Muscle of leg (tissue), 11 donors: ENCODE measurements around the gene ADIPOR2. TPM values are rescaled to one million over a fixed set of nuclear protein-coding genes. Genes with fewer than 3 reads are reported as not detected.

Experiments used
- DNase-seq: peaks from one replicate; pipeline ENCODE4 v3.0.0; 2013
- H3K27ac ChIP-seq: one replicate; pipeline ENCODE4 v1.5.1; 2013; ENCODE audit warnings: mild to moderate bottlenecking, low read length, control low read depth
- H3K27me3 ChIP-seq: one replicate; pipeline ENCODE4 v1.6.1; 2013; ENCODE audit warnings: low read length; ENCODE audit not compliant: control insufficient read depth, insufficient read depth
- H3K36me3 ChIP-seq: one replicate; pipeline ENCODE4 v1.6.1; 2013; ENCODE audit warnings: low read length; ENCODE audit not compliant: control insufficient read depth, insufficient read depth
- H3K4me1 ChIP-seq: one replicate; pipeline ENCODE4 v1.6.1; 2013; ENCODE audit warnings: low read length; ENCODE audit not compliant: control insufficient read depth, insufficient read depth
- H3K4me3 ChIP-seq: one replicate; pipeline ENCODE4 v1.5.1; 2013; ENCODE audit warnings: low read length, control low read depth
- H3K9me3 ChIP-seq: replicated peaks from 2 replicates; pipeline ENCODE4 v1.6.1; 2013; ENCODE audit warnings: low read depth, low read length; ENCODE audit not compliant: control insufficient read depth
- WGBS: methylation state at CpG from one replicate; pipeline ENCODE4 v1.1.5; 2013; ENCODE audit warnings: missing lambda C conversion rate; ENCODE audit not compliant: insufficient coverage; 5-methylcytosine and 5-hydroxymethylcytosine counted together
- polyA plus RNA-seq, 8 donors: library from polyadenylated mRNA; unstranded; fragments of 120-200 nt; gene quantifications; one replicate each; pipeline versions ENCODE4 v1.2.1 to v1.2.3, GENCODE V29; 2013; ENCODE audit warnings: inconsistent platforms in 1 of 8, low replicate concordance in 1 of 8; ENCODE audit not compliant: insufficient read length in 8 of 8, insufficient read depth in 1 of 8
- total RNA-seq: library from RNA; stranded (reverse); fragments of 120-200 nt; gene quantifications from one replicate; pipeline ENCODE4 v1.2.4, GENCODE V29; 2013

Gene ADIPOR2
- total and polyA plus RNA-seq, 9 donors, result 18.4 to 30.0 (median 25.1) TPM

DNA sequence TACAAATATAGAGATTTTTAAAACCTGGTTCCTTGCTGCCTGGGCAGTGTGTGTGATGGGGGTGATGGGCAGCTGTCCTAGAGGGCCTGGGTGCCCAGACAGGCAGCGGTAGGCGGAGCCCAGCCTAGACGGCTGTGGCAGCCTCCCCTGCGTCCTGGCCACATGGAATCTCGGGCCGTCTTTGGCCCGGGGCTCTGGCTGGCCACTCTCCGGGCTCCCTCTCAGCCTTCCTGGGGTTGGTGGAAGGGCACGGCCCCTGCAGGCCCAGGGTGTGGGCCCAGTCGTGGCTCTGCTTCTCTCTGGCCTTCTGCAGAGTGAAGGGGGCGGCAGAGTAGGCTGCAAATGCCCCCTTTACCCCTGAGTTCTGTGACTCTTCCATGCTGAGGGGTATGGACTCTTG lies 131.8 kb downstream of the ADIPOR2 start:
- WGBS, result 71% methylated on average over 11 of the region's 11 CpGs
- no peak overlapping the region for H3K4me3 ChIP-seq
- H3K9me3 ChIP-seq, result no peaks in the 10 kb centered on the region
- H3K27me3 ChIP-seq, result peaks cover 44% of the 10 kb centered on the region
- H3K27ac ChIP-seq, result no peak overlapping the region
- no peak for DNase-seq
- no peaks in the 10 kb centered on the region for H3K36me3 ChIP-seq
- peaks cover 18% of the 10 kb centered on the region for H3K4me1 ChIP-seq

- Histone ChIP-seq H3K4me1 (peaks cover 18% of the 10 kb centered on the region), H3K27ac (no peak overlapping the region), H3K27me3 (peaks cover 44% of the 10 kb centered on the region), H3K4me3 (no peak overlapping the region), H3K9me3 (no peaks in the 10 kb centered on the region), H3K36me3 (no peaks in the 10 kb centered on the region)
- no peak for DNase-seq
- WGBS, result 84% methylated on average over 9 of the region's 10 CpGs
Observed at GRCh38 chr12:1823237-1823636, 132.4 kb downstream of the ADIPOR2 start.

DNA sequence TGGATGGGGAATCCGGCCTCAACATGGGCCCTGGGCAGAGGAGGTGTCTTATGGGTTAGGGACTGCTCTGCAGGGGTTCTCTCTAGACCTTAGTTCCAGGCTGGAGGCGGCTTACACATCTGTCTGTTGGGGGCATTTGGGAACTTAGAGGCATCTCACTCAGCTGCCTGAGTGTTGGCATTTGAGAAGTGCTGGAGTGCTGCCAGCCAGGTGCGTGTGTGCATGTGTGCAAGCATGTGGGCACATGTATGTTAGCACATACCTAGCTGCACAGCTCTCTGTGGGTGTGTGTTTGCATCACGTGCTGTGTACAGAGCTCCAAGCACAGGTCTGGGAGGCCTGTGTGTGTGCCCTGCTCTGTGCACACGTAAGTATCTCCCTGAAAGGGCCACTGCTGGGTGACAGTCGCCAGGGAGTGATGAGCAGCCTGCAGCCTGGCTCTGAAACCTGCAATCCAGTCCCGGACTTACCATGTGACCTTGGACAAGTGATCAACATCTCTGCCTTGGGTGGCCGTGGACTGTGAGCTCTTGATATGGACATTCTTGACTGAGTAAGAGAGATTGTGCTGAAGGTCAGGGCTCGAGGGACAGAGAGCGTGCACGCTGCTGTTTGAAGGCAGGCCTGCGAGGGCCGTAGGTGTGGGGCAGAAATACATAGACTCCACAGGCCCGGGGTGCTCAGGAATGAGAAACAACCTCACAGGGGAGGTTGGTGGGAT lies 134.7 kb downstream of the ADIPOR2 start:
- peaks cover 11% of the 10 kb centered on the region for H3K4me1 ChIP-seq
- H3K9me3 ChIP-seq, result no peaks in the 10 kb centered on the region
- DNase-seq, result no peak
- 73% methylated on average over 13 of the region's 14 CpGs for WGBS
- peaks cover 36% of the 10 kb centered on the region for H3K27me3 ChIP-seq
- H3K36me3 ChIP-seq, result no peaks in the 10 kb centered on the region
- H3K4me3 ChIP-seq, result no peak overlapping the region
- no peak overlapping the region for H3K27ac ChIP-seq

DNA sequence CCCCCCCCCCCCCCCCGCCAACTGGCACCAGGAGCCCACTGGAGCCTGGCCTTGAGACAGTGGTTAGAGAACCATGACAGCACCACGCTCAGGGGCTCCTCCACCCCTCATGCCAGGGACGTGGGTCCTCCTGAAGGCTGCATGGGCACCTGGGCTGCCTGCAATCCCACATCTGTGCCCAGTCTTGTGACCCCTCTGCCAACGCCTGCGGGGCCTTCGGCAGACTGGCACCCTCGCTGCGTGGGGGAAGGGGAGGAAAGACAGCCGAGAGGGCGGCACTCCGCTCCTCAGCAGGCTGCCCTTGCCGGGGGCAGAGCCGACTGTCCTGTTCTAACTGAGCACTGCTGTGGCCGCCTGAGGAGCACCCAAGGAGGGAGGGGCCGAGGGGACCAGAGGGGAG lies 135.5 kb downstream of the ADIPOR2 start:
- Histone ChIP-seq H3K4me3 (no peak overlapping the region), H3K4me1 (peaks cover 12% of the 10 kb centered on the region), H3K27ac (no peak overlapping the region), H3K36me3 (no peaks in the 10 kb centered on the region), H3K9me3 (no peaks in the 10 kb centered on the region), H3K27me3 (peaks cover 36% of the 10 kb centered on the region)
- DNase-seq, result no peak
- WGBS, result 59% methylated on average over 11 of the region's 15 CpGs

DNA sequence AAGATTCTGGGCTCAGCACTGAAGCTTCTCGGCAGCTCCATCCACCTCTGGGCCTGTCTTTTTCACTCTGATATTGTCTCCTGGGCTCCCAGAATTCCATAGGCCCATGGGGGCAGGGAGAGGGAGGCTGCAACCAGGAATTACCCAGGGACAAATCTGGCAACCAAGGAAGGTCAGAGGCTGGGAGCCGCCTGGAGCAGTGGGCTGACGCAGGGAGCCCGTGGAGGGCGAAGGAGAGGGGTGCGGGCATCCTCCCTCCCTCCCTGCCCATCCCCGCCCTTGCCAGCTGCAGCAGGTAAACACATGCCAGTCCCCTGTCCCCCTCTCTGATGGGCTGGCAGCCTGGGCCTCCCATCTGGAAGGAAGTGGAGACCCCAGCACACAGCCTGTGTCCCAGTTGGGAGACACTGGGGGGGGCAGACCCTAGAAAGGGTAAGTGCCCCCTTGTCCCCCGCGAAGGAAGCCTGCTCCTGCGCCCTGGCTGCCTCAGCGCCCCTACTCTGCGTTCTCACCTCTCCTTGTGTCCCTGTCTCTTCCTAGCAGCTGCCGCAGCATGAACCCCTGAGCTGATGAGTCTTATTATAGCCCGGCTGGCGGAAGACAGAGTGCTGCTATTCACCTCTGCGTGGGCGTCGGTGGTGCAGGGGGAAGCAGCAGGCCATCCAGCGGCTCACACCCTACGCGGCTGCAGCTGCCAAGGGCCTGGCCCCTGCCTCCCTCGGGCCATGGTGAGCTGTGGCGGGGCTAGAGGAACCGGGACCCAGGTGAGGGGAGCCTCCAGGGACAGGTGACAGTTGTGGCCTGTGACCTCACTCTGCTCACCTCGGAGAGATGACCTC lies 136.2 kb downstream of the ADIPOR2 start:
- no peak overlapping the region for H3K27ac ChIP-seq
- H3K27me3 ChIP-seq, result peaks cover 36% of the 10 kb centered on the region
- peaks cover 10% of the 10 kb centered on the region for H3K4me1 ChIP-seq
- no peak for DNase-seq
- no peaks in the 10 kb centered on the region for H3K9me3 ChIP-seq
- 58% methylated on average over 18 of the region's 25 CpGs for WGBS
- no peaks in the 10 kb centered on the region for H3K36me3 ChIP-seq
- H3K4me3 ChIP-seq, result no peak overlapping the region

- Histone ChIP-seq H3K4me1 (peaks cover 10% of the 10 kb centered on the region), H3K36me3 (no peaks in the 10 kb centered on the region), H3K9me3 (no peaks in the 10 kb centered on the region), H3K4me3 (no peak overlapping the region), H3K27me3 (peaks cover 29% of the 10 kb centered on the region), H3K27ac (no peak overlapping the region)
- no peak for DNase-seq
- 72% methylated on average over 27 of the region's 38 CpGs for WGBS
Observed at GRCh38 chr12:1827826-1828805, 137.2 kb downstream of the ADIPOR2 start.

- Histone ChIP-seq H3K4me1 (peaks cover 10% of the 10 kb centered on the region), H3K27me3 (peaks cover 36% of the 10 kb centered on the region), H3K9me3 (no peaks in the 10 kb centered on the region), H3K36me3 (no peaks in the 10 kb centered on the region), H3K27ac (no peak overlapping the region), H3K4me3 (no peak overlapping the region)
- WGBS, result 57% methylated on average over 13 of the region's 16 CpGs
- no peak for DNase-seq
Observed at GRCh38 chr12:1828856-1829255, 138.0 kb downstream of the ADIPOR2 start.

DNA sequence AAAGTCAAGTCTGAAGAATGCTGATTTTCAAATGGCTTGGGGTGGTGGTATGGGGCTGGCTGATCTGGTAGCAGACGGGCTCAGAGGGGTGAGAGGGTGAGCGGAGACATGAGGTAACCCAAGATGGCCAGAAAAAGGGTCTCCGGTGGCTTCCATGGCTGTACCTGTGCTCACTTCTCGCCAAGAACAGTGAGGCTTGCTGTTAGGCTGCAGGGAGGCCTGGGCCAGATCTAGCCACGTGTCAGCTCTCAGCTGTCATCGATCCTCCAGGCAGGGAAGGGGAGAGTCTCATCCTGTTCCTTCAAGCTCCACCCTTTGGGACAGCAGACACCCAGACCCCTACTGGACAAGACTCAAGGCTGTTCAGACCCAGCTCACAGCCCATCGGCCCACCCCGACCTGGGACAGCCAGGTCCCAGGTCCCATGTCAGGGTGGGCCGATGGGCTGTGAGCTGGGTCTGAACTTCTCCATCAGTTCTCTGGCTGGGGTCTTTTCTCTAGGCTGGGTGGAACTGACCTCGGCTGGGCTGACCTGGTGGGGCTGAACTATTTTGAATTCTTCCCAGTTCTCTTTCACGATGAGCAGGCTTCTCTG lies 138.5 kb downstream of the ADIPOR2 start:
- H3K9me3 ChIP-seq, result no peaks in the 10 kb centered on the region
- H3K4me3 ChIP-seq, result no peak overlapping the region
- H3K4me1 ChIP-seq, result peaks cover 6% of the 10 kb centered on the region
- H3K27ac ChIP-seq, result no peak overlapping the region
- H3K27me3 ChIP-seq, result peaks cover 38% of the 10 kb centered on the region
- no peaks in the 10 kb centered on the region for H3K36me3 ChIP-seq
- WGBS, result 78% methylated on average over 10 of the region's 11 CpGs
- no peak for DNase-seq

- Histone ChIP-seq H3K27me3 (peaks cover 38% of the 10 kb centered on the region), H3K9me3 (no peaks in the 10 kb centered on the region), H3K36me3 (no peaks in the 10 kb centered on the region), H3K4me1 (peaks cover 6% of the 10 kb centered on the region), H3K4me3 (no peak overlapping the region), H3K27ac (no peak overlapping the region)
- DNase-seq, result no peak
- WGBS, result 36% methylated on average over 3 of the region's 3 CpGs
Observed at GRCh38 chr12:1830401-1830845, 139.6 kb downstream of the ADIPOR2 start.
